ENCODE measurements around the gene NRSN1.

Gene NRSN1

DNA sequence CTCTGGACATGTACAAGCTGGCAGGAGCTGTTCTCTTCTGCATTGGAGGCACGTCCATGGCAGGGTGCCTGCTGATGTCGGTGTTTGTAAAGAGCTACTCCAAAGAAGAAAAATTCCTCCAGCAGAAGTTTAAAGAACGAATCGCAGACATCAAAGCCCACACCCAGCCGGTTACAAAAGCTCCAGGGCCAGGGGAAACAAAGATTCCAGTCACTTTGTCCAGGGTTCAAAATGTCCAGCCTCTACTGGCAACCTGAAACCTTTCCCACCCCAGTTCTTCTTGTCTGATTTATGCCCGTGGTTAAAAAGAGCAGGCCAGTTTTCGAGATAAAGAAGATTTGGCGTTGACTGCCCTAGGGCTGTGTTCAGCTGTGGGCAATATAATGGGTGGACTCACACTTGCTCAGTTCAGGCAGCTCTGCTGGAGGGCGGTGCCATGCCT is 19.7 kb downstream of the NRSN1 start:
- DNase-seq = no peak

DNA sequence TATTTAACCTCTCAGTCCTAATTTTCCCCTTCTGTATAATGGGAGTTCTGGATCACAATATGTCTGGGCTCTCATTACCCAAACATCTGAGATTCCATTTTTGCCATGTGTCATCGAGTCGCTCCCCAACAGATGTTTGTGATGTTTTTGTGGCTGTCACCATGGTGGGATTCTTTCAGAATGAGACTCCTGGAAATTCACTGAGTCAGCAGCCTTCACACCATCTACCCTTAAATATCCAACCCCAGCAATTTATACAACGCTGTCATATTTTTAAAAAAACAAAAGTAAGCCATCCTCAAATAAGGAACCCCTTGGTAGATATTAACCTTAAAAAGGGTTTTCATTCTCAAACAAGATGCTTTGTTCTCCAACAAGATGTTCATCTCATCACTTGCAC is 20.9 kb downstream of the NRSN1 start:
- no peak for DNase-seq

DNA sequence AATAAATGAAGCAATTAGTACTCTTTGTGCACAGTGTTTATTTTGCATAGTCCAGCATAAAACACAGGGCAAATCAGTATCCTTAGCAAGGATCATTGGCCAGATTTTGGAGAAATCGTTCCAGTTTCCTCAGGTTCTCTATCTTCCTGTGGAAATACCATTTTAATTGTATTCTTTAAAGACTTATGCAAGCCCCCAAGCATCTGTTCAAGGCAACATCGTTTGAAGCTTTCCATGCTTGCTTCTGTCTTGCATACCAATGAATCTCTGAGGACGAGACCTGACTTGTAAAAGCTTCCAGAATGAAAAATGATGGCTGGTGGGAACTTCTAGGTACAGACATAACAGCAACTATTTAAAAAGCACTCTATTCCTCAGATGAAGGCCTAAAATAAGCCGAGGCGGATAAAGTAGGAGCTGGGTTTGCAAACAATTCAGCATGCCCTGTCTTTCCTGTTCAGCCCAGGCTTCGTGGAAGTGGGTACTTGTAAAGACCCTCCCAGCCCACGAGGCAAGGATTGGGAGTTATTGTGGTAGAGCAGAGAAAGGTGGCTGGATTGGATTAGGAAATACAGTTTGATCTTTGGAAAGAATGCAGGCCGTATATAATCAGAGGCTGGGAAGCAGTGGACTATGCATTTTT is 21.6 kb downstream of the NRSN1 start:
- DNase-seq = no peak

DNA sequence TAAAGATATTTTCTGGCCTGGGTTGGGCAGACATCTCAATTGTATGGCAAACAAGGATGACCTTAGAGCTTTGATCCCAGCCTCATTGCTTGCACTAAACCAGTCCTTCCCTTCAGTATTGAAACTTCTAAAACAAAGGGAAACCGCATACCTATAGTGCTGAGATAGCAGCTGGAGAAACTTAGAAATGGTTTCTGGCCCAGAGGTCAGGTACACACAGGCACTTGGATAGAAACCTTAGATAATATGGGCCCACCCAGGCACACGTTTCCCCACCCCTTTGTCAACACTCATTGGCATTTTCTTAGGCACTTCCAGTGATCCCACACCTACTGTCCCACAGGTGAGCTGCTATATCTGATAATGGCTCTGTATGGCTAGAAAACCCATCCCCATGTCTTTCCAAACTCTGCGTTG is 22.1 kb downstream of the NRSN1 start:
- DNase-seq = no peak

DNA sequence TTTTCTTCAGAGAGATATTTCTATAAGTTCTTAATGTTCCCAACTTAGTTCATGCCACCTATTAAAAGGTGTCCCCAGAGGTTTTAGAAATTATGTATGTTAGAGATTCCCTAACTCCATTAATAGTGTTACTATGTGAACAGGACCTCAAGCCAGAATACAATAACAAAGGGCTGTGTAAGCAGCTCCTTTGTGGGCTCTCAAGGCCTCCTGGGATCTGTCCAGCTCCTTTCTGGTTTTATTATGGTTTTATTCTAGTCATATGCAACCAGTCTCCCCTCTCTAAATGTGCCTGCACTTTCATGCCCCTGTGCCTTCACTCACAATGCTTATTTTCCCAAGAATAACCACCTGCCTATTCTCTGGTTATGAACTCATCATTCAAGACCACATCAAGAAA is 22.7 kb downstream of the NRSN1 start:
- no peak for DNase-seq

DNA sequence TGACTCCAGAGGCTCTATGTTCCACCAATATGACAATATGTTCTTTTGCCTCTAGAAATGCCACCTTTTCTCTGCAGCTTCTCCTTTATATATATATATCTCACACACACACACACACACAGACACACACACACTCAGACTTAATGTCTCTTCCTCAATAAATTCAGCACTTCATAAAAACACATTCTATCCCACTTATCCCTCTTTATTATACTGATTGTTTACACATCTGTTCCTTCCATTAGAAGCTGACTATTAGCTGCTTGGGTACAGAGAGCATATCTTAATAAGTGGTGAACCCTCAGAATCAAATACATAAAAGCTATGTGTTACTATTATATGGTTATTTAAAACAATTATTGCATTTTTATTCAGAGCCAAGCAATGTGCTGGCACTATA is 23.3 kb downstream of the NRSN1 start:
- DNase-seq = no peak

DNA sequence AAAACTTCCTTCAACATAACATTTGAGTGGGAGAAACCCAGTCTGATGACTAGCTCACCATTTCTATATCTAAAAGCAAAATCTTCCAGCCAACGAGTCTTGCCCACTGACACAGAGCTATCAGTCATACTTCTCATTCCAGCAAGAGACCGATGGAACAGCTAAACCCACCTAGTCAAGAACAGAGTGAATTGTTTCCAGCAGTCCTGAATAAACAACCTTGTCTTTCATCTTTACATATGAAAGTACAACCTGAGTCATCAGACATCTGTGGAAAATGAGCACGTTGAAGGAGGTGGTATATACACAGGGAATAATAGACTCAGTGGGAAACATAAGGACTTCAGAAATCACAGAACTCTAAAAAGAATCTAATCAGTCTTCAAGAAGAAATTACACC is 23.8 kb downstream of the NRSN1 start:
- DNase-seq = no peak

DNA sequence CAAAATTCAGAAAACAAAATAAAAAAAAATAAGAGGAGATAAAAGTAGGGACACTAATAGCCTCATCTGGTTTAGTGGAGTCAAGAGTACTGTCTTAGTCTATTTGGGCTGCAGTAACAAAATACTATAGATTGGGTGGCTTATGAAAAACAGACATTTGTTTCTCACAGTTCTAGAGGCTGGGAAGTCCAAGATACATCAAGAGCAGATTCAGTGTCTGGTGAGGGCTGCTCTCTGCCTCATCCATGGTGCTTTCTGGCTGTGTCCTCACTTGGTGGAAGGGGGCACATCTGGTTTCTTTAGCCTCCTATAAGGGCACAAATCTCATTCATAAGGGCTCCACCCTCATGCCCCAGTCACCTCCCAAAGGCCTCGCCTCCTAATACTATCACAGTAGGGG is 26.0 kb downstream of the NRSN1 start:
- DNase-seq = no peak

DNA sequence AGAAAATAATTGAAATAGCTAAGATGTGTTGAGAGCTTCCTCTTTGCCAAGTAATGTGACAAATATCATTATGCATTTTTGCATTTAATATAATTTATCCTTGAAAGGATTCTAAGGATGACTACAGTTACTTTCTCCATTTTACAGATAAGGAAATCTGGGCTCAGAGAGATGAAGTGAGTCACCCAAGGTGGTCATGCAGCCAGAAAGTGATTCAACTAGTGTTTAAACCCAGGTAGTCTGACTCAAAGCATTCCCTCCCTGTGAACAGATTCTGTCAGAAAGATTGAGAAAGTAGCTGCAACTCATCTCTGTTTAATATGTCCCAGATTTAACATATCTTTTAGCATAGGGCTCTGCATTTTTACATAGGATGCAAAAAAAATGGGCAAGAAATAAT is 28.1 kb downstream of the NRSN1 start:
- no peak for DNase-seq

DNA sequence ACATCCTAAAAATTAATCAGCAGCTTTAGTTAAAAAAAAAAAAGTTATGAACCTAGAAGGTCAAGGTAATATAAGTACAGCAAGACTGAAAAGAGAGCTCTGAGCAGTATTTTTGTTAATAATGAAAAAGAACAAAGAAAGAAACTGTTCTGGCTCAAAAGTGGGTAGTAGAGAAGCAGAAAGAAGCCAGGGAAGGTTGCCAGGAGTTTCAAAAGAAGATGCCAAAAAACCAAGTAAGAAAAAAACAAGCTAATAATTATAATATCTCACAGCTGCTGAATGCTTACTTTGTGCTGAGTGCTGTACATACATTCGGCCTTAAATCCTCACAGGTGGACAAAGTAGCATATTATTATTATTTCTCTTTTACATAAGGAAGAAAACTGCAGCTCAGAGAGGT is 31.9 kb downstream of the NRSN1 start:
- no peak for DNase-seq

DNA sequence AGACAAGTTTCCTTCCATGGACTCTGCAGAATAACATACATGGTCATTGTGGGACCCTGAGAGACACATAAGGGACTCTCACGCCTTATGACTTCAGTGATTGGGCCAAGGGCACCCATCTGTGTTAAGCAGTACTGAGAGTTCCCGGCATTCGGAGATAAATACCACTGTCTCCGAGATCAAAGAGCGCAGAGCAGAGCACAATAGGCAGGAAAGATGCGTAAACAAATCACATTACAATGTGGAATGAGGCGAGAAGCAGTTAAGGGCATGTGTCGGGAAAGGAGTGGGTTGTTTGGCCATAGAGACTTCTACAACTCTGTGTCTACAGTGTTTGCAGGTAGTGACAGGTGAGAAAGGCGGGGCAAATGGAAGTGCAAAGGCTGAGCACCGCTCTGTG is 57.6 kb downstream of the NRSN1 start:
- no peak for DNase-seq

DNA sequence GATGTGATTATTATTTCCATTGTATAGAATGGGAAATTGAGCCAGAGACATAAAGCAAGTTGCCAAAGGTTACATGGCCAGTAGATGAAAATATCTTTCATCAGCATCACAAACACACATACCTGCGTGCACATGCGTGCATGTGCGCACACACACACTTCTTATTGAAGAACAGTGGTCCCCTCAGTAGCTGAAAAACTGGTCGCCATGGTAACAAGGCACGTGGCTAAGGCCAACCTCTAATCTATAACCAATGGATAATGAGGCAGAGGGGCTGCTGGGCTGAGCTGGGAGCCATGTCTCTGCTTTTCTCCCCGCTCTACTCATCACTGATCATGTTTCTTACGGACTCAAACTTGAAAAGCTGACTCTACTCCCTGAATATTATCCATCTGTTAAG is 60.3 kb downstream of the NRSN1 start:
- no peak for DNase-seq

DNA sequence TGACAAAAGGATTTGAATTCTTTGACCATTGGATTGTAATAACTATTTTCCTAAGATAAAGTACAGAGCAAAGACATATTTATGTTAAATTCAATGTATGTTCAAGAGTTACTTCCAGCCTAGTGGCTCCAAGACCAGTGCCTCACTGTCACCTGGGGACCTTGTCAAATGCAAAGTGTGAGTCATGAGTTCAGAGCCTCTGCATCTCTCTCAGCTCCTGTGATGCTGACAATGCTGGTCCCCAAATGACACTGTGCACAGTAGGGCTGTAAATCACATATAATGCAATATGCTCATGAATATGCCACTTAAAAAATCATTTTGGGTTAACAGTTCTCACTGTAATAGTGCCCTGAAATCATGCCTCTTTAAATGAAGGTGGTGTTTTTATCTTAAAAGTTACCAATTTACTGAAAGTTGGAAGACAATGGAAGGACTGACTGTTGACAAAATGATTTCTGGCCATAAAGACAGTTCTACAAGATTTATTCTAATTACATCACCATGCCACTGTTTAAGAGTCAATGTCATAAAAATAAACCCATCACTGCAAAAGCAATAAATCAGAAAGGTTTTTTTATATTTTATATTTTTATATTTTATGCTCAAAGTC is 62.1 kb downstream of the NRSN1 start:
- DNase-seq = no peak

DNA sequence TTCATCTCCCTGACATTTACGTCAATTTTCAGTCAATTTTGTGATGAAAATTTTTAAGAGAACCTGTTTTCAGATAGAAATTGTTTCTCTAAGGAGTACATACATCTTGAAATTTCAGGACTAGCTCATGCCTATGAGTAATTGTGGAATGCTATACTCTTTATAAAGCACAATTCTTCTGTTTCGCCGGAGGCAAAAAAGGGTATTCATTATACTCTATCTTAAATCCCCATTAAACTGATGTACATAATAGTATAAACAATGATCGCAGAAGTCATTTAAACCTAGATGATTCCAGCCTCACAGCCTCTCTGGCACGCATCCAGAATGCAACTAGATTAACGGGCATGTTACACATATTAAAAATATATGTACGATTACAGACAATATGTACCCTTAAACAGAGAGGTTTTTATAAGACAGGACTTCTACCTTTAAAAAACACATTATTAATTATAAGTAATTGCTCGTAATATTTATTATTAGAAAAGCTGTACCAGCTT is 62.6 kb downstream of the NRSN1 start:
- DNase-seq = no peak

DNA sequence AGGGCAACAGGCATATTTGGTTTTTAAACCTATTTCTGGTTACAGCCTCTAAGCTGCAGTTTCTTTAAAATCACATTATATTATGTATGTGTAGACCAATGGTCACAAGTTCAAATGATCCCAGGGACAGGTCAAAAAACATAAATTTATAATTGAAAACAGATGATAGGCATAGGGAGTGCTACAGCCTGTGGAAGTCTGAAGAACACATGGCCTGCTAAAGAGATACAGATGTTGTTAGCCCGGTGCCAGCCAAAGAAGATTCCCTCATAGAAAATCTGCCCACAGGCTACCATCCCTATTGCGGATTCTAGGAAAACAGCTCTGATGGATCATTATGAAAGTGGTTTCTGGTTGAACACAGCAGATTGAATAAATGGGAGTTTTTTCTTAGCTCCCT is 65.3 kb downstream of the NRSN1 start:
- DNase-seq = no peak

DNA sequence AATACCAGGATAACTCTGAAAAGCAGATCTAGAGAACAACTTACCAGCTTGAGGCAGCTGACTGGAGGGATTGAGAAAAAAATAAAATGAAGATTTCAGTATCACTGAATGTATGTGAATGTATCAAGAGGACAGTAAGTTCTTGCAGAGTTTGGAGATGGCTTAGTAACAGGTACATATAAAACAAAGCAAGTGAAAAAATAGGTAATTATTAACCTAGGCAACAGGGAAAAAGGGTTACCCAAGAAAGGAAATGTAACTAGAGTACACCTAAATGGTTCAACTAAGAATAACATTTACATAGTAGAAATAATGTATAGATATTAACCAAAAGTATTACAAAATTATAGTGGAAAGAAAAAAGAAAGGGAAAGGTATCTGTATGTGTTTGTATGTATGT is 67.3 kb downstream of the NRSN1 start:
- no peak for DNase-seq

DNA sequence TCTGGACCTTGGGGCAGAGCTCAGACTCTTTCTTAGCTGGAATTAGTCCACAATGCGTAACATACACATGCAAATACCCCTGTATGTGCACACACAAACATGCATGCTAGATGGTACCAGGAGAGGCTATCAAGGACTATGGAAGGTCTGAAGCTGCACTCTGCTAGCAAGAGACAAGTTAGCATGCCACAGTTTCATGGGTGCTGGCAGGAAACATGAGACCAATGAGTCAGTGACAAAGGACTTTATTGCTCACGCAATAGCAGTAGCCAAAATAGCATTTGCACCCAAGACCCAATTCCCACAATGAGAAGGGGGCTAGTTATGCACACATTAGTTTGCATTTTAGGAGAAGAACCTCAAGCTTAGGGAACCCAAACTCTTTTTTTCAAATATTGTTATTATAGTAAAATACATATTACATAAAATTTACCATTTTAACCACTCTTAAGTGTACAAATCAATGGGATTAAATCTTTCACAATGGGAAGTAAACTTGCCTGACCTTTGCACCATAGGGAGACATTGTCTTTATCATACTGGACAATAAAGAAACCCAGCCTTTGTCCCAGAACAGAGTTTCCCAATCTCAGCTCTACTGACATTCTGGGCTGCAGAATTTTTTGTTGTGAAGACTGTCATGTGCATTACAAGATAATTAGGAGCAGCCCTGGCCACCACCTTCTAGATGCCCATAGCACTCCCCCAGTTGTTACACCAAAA is 69.1 kb downstream of the NRSN1 start:
- DNase-seq = no peak

DNA sequence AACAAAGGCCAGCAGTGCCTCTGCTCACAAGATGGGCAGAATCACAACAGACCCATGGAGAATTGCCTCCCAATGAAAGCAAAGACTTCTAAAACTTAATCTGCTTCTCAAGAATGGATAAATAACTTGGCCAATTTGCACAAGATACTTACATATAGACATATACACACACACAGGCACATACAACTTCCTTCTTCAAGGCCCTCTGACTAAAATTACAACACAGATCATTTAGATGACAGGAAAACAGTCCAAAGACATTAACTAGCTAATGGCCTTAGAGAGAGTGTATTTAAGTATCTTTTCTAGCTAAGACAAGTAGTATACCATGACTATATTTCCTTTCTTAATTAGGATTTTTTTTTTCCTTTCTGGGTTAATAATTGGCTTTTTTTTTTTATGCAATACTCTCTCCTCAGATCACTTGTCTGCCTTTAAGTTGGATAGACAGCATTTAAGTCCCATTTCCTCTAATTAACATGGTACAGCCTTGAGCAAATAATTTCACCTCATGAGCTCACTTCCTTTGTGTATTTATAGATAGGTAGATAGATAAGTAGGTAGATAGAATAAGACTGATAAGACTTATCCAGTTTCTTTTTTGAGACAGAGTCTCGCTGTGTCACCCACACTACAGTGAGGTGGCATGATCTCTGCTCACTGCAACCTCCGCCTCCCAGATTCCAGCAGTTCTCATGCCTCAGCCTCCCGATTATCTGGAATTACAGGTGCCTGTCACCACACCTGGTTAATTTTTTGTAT is 70.0 kb downstream of the NRSN1 start:
- no peak for DNase-seq
